PC-9 (cell line): ENCODE results near the gene ANAPC4. TPM values are rescaled to one million over a fixed set of nuclear protein-coding genes. Genes with fewer than 3 reads are reported as not detected.

Experiments
- BruUV-seq: library from RNA; stranded (reverse); fragments of 400-500 nt; replicated peaks from 2 replicates; lab custom pipeline; 2021; lab: Mats Ljungman, UMichigan
- CTCF ChIA-PET: fragments of 300-600 bp; sonication (Branson Sonifier 250); formaldehyde crosslinking; loops from one replicate; lab custom pipeline; 2022; ENCODE audit warnings: antibody characterized with exemption; lab: Charles Lee
- POLR2A ChIA-PET: fragments of 300-600 bp; sonication (Branson Sonifier 250); formaldehyde crosslinking; loops from one replicate; lab custom pipeline; 2022; ENCODE audit warnings: antibody characterized with exemption; ENCODE audit not compliant: unreplicated experiment; lab: Charles Lee
- DNase-seq, 2 experiments: peaks; one replicate each; pipeline versions ENCODE4 v3.0.0 to v3.0.0-alpha.2; 2015 to 2022; ENCODE audit warnings: mixed read lengths in 1 of 2
- H2AFZ ChIP-seq: fragments of 200-600 bp; sonication (generic); 2 replicates; pipeline ENCODE4 v1.8.1; 2017; ENCODE audit warnings: antibody characterized with exemption
- H3F3A ChIP-seq: fragments of 200-600 bp; sonication (generic); 2 replicates; pipeline ENCODE4 v1.8.1; 2017; ENCODE audit warnings: antibody characterized with exemption, mild to moderate bottlenecking, low read depth; ENCODE audit not compliant: insufficient read depth
- H3K27ac ChIP-seq: fragments of 200-600 bp; sonication (generic); 2 replicates; pipeline ENCODE4 v1.6.1; 2016; ENCODE audit warnings: mixed run types
- H3K27me3 ChIP-seq: fragments of 200-600 bp; sonication (generic); 2 replicates; pipeline ENCODE4 v1.6.1; 2016; ENCODE audit warnings: low read depth, mixed run types; ENCODE audit not compliant: insufficient read depth
- H3K36me3 ChIP-seq: fragments of 200-600 bp; sonication (generic); 2 replicates; pipeline ENCODE4 v1.6.1; 2016; ENCODE audit warnings: low read depth, mixed run types
- H3K4me1 ChIP-seq: fragments of 200-600 bp; sonication (generic); replicated peaks from 2 replicates; pipeline ENCODE4 v1.6.1; 2016; ENCODE audit warnings: mixed run types; ENCODE audit not compliant: insufficient read depth
- H3K4me2 ChIP-seq: fragments of 200-600 bp; sonication (generic); 2 replicates; pipeline ENCODE4 v1.6.1; 2017; ENCODE audit warnings: mixed run types
- H3K4me3 ChIP-seq: fragments of 200-600 bp; sonication (generic); 2 replicates; pipeline ENCODE4 v1.6.1; 2016; ENCODE audit warnings: mixed run types
- H3K79me2 ChIP-seq: fragments of 200-600 bp; sonication (generic); 2 replicates; pipeline ENCODE4 v1.6.1; 2017; ENCODE audit warnings: low read depth, mixed run types
- H3K9me2 ChIP-seq: fragments of 200-600 bp; sonication (generic); 2 replicates; pipeline ENCODE4 v1.8.1; 2017; ENCODE audit warnings: mild to moderate bottlenecking; ENCODE audit not compliant: insufficient read depth
- H3K9me3 ChIP-seq: fragments of 200-600 bp; sonication (generic); 2 replicates; pipeline ENCODE4 v1.8.1; 2016; ENCODE audit warnings: low read depth; ENCODE audit not compliant: insufficient read depth
- H4K20me1 ChIP-seq: fragments of 200-600 bp; sonication (generic); 2 replicates; pipeline ENCODE4 v1.8.1; 2017; ENCODE audit not compliant: insufficient read depth
- CTCF ChIP-seq: fragments of 200-600 bp; sonication (generic); conservative IDR thresholded peaks from 2 replicates; pipeline ENCODE4 v1.6.1; 2017; ENCODE audit warnings: mixed run types, antibody characterized with exemption, mild to moderate bottlenecking, moderate library complexity
- EZH2 ChIP-seq: fragments of 200-600 bp; sonication (generic); IDR thresholded peaks from 2 replicates; pipeline ENCODE4 v1.8.0; 2017; ENCODE audit warnings: antibody characterized with exemption, low read depth
- intact Hi-C: fragments of 100-400 bp; cut with micrococcal nuclease; formaldehyde crosslinking; loops from one replicate; pipeline ENCODE4 v1.10.0; 2022; ENCODE audit not compliant: unreplicated experiment
- total RNA-seq: library from RNA; stranded (reverse); gene quantifications from 2 replicates; pipeline ENCODE4 v1.2.3, GENCODE V29; 2021

ANAPC4 gene
- total RNA-seq, 1 experiment from 2014 or later, result 25.8 TPM

DNA sequence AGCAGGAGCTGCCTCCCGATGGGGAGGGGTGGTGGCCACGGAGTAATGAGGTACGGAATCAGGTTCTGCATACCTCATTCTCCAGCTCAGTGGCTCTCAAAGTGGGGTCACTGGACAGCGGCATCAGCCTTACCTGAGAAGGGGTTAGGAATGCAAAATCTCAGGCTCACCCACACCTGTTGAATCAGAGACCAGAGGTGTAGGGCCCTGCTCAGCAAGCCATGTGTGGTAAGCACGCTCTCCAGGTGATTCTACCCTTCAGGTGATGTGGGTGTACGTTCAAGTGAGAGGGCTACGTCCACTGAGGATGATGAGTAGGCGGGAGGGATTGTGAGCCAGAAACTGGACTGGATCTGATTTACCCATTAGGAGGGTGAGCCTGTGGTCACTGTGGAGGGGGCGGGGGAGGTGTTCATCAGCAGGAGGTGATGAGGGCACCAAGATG lies 65.8 kb downstream of the ANAPC4 start:
- Histone ChIP-seq H3K36me3 (no peaks in the 10 kb centered on the region), H3F3A (no peaks in the 10 kb centered on the region), H3K9me3 (no peaks in the 10 kb centered on the region), H3K27me3 (no peaks in the 10 kb centered on the region), H3K27ac (no peak overlapping the region), H3K9me2 (no peaks in the 10 kb centered on the region), H3K4me1 (no peaks in the 10 kb centered on the region), H3K4me3 (no peak overlapping the region), H3K4me2 (no peak overlapping the region), H4K20me1 (no peaks in the 10 kb centered on the region), H3K79me2 (no peaks in the 10 kb centered on the region), H2AFZ (no peak overlapping the region)
- CTCF ChIA-PET, result interaction anchor here (0.8 kb wide), 1 partner anchor 349 kb away, joined by 3 read pairs; no protein-coding TSS in a partner anchor
- TF ChIP-seq CTCF, result no peak
- no peak for TF ChIP-seq EZH2
- POLR2A ChIA-PET, result no interaction called here
- no peak for DNase-seq
- intact Hi-C loops, result loop anchor here (10.0 kb wide), 1 partner anchor 1572 kb away; no protein-coding TSS in a partner anchor
- no TSS peak for BruUV-seq

DNA sequence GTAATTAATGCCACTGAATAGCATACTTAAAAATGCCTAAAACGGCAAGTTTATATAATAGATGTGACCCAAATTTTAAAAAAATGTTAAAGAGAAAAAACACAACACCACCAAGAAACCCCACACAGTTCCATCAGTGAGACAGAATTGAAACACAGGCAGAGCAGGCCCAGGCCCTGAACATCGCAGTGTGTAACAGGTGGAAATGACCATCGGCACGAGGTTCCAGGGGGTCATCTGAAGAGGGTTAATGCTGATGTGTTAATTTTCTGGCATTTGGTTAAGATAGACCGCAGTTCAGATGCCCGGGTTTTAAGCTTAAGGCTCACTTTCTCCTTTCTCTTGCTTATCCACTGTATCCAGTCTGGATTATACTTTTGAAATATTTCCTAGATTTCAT lies 66.8 kb downstream of the ANAPC4 start:
- Histone ChIP-seq H2AFZ (no peak overlapping the region), H3K4me1 (no peaks in the 10 kb centered on the region), H3K4me3 (no peak overlapping the region), H3F3A (no peaks in the 10 kb centered on the region), H4K20me1 (no peaks in the 10 kb centered on the region), H3K27ac (no peak overlapping the region), H3K27me3 (no peaks in the 10 kb centered on the region), H3K9me3 (no peaks in the 10 kb centered on the region), H3K79me2 (no peaks in the 10 kb centered on the region), H3K4me2 (no peak overlapping the region), H3K9me2 (no peaks in the 10 kb centered on the region), H3K36me3 (no peaks in the 10 kb centered on the region)
- TF ChIP-seq EZH2, result no peak
- no peak for TF ChIP-seq CTCF
- intact Hi-C loops, result loop anchor here (10.0 kb wide), 1 partner anchor 1571 kb away; no protein-coding TSS in a partner anchor
- no peak for DNase-seq
- BruUV-seq, result no TSS peak
- CTCF ChIA-PET, result no interaction called here
- POLR2A ChIA-PET, result no interaction called here

DNA sequence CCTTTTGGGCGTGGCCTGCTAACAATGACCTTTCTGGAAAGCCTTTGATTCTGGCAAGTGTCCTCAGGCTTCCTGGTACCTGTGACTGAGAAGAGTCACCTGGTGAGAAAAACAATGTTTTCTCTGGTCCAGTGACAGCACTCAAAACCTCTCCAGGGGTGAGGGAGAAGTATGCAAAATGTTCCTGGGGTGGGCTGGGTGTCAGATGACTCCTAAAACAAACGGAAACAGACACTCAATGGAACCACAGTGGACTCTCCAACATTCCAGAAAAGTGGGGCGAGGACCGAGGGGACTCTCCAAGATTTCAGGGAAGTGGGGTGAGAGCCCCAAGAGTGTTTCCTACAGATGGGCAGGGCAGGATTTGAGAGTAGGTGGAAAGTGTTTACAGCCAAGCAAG lies 69.5 kb downstream of the ANAPC4 start:
- Histone ChIP-seq H2AFZ (no peak overlapping the region), H3K79me2 (no peaks in the 10 kb centered on the region), H3F3A (no peaks in the 10 kb centered on the region), H3K4me3 (no peak overlapping the region), H3K4me2 (no peak overlapping the region), H3K9me2 (no peaks in the 10 kb centered on the region), H4K20me1 (no peaks in the 10 kb centered on the region), H3K27ac (no peak overlapping the region), H3K9me3 (no peaks in the 10 kb centered on the region), H3K27me3 (no peaks in the 10 kb centered on the region), H3K36me3 (no peaks in the 10 kb centered on the region), H3K4me1 (no peaks in the 10 kb centered on the region)
- intact Hi-C loops, result loop anchor here (10.0 kb wide), 1 partner anchor 1568 kb away; no protein-coding TSS in a partner anchor
- TF ChIP-seq EZH2 (no peak), CTCF (no peak)
- BruUV-seq, result no TSS peak
- ChIA-PET CTCF (no interaction called here), POLR2A (no interaction called here)
- DNase-seq, result no peak
